GM18861 (cell line): ENCODE measurements around the gene IL4R.
A peak's percentile ranks its signal among the peaks of the same experiment; 100 is the strongest.

Source experiments
- ATAC-seq: cut with Tn5 transposase; IDR thresholded peaks from one replicate; pipeline ENCODE4 v1.9.1; 2021; ENCODE audit not compliant: unreplicated experiment

Gene IL4R

DNA sequence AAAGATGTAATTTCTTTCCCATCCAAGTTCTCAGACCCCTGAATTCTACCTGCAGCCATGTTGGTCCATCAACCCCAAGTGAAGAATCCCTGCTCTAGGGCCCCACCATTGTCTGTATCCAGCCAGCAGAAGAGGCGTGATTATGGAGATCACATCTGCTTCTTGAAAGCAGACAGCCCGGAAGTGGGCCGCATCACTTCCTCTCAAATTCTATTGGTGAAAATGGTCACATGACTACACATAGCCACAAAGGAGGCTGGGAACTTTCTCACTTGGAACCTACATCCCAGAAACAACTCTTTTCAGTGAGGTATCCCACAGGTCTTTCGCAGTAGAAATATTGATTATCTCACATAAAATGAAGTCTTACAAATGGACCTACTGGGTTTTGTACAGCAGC lies 40.1 kb downstream of the IL4R start:
- ATAC-seq, result no peak

GRCh38 chr16:27355610-27356009 lies 41.8 kb downstream of the IL4R start:
- no peak for ATAC-seq

DNA sequence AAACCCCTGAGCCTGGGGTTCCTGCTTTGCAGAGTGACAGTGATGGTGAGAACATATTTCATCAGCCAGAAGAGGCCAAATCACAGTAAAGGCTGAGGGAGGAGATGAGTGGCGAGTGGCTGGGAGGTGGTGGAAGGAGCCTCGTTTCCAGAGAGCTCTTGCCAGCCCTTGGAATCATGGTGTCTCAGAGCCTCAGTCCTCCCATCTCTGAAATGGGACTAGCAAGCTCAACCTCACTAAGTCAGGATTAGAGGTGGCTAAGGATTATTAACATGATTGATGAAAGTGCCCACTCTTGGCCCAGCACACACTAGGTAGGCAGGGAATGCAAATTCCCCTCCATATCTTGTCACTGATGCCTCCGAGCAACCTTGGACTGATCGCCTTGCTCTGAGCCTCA lies 43.0 kb downstream of the IL4R start:
- ATAC-seq, result no peak

GRCh38 chr16:27359051-27359450 lies 45.3 kb downstream of the IL4R start:
- no peak for ATAC-seq

GRCh38 chr16:27359615-27360014 lies 45.8 kb downstream of the IL4R start:
- ATAC-seq, result no peak

- ATAC-seq, result no peak
Measured at GRCh38 chr16:27361987-27362386, 48.2 kb downstream of the IL4R start.

GRCh38 chr16:27362570-27363245 lies 48.9 kb downstream of the IL4R start:
- no peak for ATAC-seq

DNA sequence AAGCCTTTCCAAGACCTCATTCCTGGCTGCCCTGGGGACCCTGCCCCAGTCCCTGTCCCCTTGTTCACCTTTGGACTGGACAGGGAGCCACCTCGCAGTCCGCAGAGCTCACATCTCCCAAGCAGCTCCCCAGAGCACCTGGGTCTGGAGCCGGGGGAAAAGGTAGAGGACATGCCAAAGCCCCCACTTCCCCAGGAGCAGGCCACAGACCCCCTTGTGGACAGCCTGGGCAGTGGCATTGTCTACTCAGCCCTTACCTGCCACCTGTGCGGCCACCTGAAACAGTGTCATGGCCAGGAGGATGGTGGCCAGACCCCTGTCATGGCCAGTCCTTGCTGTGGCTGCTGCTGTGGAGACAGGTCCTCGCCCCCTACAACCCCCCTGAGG lies 49.5 kb downstream of the IL4R start:
- ATAC-seq, result no peak

DNA sequence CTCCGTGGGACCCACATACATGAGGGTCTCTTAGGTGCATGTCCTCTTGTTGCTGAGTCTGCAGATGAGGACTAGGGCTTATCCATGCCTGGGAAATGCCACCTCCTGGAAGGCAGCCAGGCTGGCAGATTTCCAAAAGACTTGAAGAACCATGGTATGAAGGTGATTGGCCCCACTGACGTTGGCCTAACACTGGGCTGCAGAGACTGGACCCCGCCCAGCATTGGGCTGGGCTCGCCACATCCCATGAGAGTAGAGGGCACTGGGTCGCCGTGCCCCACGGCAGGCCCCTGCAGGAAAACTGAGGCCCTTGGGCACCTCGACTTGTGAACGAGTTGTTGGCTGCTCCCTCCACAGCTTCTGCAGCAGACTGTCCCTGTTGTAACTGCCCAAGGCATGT lies 50.0 kb downstream of the IL4R start:
- ATAC-seq, result no peak

DNA sequence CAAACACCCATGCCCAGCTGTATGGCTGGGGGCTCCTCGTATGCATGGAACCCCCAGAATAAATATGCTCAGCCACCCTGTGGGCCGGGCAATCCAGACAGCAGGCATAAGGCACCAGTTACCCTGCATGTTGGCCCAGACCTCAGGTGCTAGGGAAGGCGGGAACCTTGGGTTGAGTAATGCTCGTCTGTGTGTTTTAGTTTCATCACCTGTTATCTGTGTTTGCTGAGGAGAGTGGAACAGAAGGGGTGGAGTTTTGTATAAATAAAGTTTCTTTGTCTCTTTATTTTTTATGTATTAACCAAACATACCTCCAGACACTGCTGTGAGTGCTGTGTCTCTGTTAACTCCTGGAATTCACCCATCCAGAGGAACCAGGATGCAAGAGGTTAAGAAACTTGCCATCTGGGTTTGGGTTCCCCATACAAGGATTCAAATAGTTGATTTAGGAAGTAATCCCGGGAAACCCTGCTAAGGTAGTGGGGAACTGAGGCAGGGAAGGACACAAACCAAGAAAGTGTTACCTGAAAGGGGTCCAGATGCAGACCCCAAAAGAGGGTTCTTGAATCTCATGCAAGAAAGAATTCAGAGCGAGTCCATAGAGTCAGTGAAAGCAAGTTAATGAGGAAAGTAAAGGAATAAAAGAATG lies 50.8 kb downstream of the IL4R start:
- no peak for ATAC-seq

DNA sequence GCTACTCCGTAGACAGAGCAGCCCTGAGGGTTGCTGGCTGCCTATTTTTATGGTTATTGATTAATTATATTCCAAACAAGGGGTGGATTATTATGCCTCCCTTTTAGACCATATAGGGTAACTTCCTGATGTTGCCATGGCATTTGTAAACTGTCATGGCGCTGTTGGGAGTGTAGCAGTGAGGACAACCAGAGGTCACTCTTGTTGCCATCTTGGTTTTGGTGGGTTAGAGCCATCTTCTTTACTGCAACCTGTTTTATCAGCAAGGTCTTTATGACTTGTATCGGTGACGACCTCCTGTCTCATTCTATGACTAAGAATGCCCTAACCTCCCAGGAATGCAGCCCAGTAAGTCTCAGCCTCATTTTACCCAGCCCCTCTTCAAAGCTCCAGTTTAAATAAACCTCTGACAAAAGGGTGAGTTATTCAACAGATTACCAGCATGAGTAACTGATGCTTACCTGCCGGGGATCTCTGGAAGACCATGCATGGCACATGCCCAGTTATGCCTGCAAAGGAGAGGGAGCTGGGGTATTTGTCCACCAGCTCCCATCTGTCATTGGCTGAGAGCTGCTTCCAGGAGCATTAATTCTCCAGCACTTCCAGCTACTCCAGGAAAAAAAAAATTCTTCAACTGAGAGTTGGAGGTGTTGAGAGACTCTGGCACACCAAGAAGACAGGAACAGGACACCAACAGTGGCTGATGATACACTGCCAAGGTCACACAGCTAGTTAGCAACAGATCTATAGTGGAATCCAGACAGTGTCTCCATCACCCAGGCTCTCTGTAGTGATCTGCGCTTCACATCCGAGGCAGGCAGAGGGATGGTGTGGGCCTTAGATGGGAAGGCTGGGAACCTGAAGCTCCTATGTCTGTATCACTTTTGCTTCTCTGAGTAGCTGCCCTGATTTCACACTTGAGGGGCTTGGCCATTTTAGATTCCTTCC lies 51.6 kb downstream of the IL4R start:
- no peak for ATAC-seq

GRCh38 chr16:27366687-27367460 lies 53.1 kb downstream of the IL4R start:
- ATAC-seq, result peak; percentile 6

DNA sequence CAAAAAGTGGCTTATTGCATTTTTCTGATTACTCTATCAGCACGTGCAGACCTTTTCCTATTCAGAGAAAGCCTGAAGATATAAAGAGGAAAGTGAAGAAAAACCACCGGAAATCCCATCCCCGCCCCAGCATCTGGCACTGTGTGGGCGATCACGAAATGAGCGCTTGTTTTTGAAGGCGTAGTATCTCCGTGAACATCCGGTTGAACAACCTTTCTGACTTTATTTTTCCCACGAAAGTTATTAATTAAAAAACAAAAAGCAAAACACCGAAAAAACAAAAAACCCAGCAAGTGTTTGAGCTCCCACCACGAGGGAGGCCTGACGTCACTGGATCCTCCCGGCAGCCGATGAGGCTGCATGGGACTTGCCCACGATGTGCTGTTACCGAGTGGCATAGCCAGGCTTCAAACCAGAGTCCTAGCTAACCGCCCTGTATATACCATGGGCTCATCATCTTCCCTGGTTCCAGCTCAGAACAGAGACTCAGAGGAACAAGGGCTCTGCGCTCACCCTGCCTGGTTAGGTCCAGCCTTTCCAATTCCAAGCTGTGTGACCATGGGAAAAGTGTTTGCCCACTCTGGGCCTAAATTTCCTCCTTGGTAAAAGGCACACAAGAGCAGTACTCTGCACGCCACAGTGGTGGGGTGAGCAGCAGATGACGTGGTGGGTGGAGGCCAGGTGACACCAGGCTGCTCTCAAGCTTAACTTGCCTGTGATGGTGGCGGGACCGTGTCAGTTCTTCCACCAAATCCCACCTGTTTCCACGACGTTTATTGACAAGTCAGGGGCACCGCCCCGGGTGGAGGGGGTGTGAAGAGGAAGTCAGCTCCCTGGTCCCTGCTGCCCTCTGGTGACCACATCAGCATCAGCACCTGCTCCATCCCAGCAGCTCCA lies 53.9 kb downstream of the IL4R start:
- ATAC-seq, result peak; percentile 70

DNA sequence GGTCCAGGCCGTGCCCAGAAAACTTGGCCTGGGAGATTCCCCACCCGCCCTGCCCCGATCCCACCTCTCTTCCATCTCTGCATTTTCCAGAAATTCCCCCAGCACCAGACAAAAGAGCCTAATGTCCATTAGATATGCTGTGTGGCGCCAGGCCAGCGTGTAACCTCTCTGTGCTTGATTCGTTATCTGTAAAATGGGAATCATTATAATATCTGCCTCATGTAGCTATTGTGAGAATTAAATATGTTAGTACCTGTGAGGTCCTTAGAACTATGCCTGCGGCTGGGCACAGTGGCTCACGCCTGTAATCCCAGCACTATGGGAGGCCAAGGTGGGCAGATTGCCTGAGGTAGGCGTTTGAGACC lies 54.6 kb downstream of the IL4R start:
- no peak for ATAC-seq

GRCh38 chr16:27369806-27370205 lies 56.0 kb downstream of the IL4R start:
- no peak for ATAC-seq

GRCh38 chr16:27370318-27370717 lies 56.5 kb downstream of the IL4R start:
- no peak for ATAC-seq

- no peak for ATAC-seq
Measured at GRCh38 chr16:27373312-27373711, 59.5 kb downstream of the IL4R start.

DNA sequence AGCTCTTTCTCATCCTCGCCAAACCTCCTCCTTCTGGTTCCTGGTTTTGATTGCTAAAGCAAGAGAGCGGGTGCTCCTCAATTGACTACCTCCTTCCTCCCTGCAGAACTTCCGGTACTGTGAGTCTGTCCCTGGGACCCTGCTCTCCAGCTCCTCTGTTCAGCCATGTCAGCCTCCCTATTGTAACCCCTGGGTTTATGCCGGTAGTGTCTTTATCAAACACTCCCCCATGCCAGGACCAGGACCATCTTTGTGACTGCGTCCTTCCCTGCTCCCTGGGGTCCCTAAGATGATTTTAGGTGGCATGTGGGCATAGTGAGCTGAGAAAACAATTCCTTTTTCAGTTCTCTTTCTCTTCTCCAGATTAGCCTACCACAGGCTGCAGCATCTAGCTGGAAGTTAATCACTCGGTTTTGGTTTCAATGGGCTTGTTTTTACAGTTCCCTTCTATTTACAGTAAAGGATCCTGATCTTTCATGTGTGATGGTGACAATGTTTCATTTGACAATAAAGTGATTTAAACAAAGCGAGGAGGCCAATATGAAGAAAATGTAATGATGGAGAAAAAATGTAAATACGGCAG lies 60.5 kb downstream of the IL4R start:
- ATAC-seq, result no peak

GRCh38 chr16:27374804-27375425 lies 61.1 kb downstream of the IL4R start:
- no peak for ATAC-seq
